ENCODE results near the gene RNF138.

- TF ChIP-seq CTCF (IDR thresholded peaks at IDR 0.05): no peak
- no peak for TF ChIP-seq POLR2A (IDR thresholded peaks at IDR 0.05)
These were observed 61.2 kb downstream of the RNF138 start for GRCh38 chr18:32152705-32153448.
